Measurements from ENCODE around the gene RNF144B. TPM values are rescaled to one million over a fixed set of nuclear protein-coding genes. Genes with fewer than 3 reads are reported as not detected.

Gene RNF144B
- total RNA-seq, 1 experiment from 2014 or later, result 8.2 TPM

- TF ChIP-seq HMGA2 (CRISPR knock-in tag; IDR thresholded peaks at IDR 0.05) (no peak), ATF1 (CRISPR knock-in tag; IDR thresholded peaks at IDR 0.05) (no peak), NR1H2 (CRISPR knock-in tag; IDR thresholded peaks at IDR 0.05) (no peak), FOXP4 (CRISPR knock-in tag; IDR thresholded peaks at IDR 0.05) (no peak), ZNF317 (CRISPR knock-in tag; IDR thresholded peaks at IDR 0.05; ENCODE audit: borderline replicate concordance, low read depth) (no peak), ZNF121 (CRISPR knock-in tag; IDR thresholded peaks at IDR 0.05) (no peak), FOXP1 (CRISPR knock-in tag; IDR thresholded peaks at IDR 0.05; ENCODE audit: borderline replicate concordance) (no peak), NR3C1 (CRISPR knock-in tag; conservative IDR thresholded peaks at IDR 0.05; ENCODE audit: low read depth) (no peak), NFE2L1 (CRISPR knock-in tag; IDR thresholded peaks at IDR 0.05) (no peak), E2F4 (CRISPR knock-in tag; IDR thresholded peaks at IDR 0.05; ENCODE audit: borderline replicate concordance, low read depth) (no peak), PRDM15 (CRISPR knock-in tag; IDR thresholded peaks at IDR 0.05) (no peak), MLX (CRISPR knock-in tag; IDR thresholded peaks at IDR 0.05) (no peak), FOXK1 (CRISPR knock-in tag; IDR thresholded peaks at IDR 0.05) (no peak), CBFB (CRISPR knock-in tag; IDR thresholded peaks at IDR 0.05; ENCODE audit: low read depth) (no peak), ZNF532 (CRISPR knock-in tag; IDR thresholded peaks at IDR 0.05; ENCODE audit: borderline replicate concordance) (no peak), TEAD1 (CRISPR knock-in tag; IDR thresholded peaks at IDR 0.05) (no peak), E2F5 (CRISPR knock-in tag; IDR thresholded peaks at IDR 0.05) (no peak)
- Mint-ChIP-seq H3K9me3 (no peaks in the 10 kb centered on the region), H3K36me3 (no peaks in the 10 kb centered on the region), H3K4me3 (no peak overlapping the region), H3K27ac (no peak overlapping the region), H3K27me3 (ENCODE audit: low read depth) (no peaks in the 10 kb centered on the region), H3K4me1 (no peaks in the 10 kb centered on the region)
- no peak for DNase-seq (ENCODE audit: low spot score)
- ATAC-seq, result no peak
- CTCF ChIA-PET, result no interaction called here
- POLR2A ChIA-PET, result no interaction called here
Observed at GRCh38 chr6:18447552-18447951, 60.4 kb downstream of the RNF144B start.

Data from WTC11 (cell line).